Measurements from ENCODE around the gene JUND.
A peak's percentile ranks its signal among the peaks of the same experiment; 100 is the strongest.

JUND gene

DNA sequence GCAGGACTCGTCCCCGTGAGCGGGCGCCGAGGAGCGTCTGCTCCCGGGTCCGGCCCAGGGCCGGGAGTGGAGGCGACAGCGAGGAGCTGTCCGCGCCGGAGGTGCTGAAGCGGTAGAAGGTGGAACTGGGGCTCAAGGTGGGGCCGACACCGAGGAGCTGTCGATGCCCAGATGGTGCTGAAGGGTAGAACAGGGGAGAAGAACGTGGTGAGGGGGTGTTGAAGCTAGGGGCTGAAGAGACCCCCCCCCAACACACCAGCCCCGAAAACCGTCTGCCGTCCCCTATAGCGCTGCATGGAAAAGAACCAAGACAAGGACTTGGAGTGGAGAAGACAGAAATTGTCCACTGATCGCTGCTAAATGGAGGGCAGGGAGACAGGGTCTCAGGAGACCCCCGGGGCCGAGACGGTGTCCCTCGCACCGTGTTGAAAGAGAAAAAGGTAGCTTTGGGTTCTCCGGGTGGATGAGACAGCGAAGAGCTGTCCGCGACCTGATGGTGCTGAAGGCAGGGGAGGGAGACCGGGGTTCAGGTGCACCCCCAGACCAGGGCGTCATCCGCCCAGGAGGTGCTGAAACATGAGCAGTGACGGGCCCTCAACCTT lies 48.1 kb downstream of the JUND start:
- DNase-seq = peak in 2 of 4 experiments; percentile 11 to 13

GRCh38 chr19:18232540-18233223 lies 48.7 kb downstream of the JUND start:
- DNase-seq = no peak

DNA sequence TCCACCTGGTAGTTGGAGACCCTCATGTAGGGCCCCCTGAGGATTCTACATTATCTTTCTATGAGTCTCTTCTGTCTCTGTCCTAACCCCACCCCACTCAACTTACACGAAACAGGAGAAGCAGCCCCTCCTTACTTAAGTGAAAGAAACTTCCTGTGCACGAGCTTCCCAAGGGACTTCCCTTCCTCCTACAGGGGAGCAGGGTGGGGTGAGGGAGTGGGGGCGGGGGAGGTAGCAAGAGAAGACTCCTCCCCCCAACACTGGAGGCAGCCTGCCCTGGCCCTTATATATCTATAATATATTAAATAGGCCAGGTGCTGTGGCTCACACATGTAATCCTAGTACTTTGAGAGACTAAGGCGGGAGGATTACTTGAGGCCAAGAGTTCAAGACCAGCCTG lies 49.6 kb downstream of the JUND start:
- no peak for DNase-seq

DNA sequence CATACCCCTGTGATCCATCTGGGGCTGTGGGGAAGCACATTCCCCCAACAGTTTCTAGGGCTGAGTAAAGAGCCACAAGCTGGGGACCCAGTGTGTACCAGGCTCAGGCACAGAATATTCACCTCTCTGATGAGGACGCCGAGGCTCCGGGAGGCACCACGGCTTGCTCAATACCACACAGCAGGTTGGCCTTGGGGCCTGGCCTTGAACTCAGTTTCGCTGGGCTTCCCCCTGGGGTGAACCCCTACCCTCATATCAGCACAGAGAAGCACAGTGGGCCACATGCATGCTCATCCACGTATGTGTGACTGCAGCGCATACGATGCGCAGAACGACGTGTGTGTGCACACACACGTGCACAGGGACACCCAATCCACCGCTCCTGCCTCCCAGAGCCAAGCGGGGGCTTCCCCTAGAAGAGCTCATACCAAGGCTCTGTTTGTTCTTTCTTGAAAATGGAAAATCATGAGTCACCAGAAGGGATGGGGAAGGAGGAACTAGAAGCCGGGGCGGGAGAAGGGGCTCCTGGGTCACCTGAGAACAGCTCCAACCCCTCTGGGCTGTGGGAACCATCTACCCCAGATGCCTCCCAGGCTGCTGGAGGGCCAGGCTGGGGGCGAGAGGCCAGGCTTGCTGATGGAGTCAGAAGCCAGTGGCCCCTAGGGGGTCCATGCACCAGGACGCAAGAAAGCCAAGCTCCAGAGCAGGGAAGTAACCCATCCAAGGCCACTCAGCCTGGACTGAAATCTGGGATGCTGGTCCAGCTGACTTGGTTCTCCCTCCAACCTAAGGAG lies 50.3 kb downstream of the JUND start:
- DNase-seq = no peak

DNA sequence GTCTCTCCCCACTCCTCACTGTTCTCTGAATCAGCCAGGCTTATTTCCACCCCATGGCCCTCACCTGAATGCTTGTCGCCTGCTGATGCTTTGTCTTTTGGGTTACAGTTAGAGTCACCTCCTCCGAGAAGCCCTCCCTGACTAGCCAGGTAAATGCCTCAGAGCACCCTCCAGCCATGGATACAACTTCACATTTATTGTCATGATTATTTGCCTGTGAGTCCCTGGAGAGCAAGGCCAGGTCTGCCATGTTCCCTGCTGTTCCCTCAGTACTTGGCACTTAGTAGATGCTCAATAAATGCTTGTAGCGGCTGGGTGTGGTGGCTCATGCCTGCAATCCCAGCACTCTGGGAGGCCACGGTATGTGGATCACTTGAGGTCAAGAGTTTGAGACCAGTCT lies 51.5 kb downstream of the JUND start:
- DNase-seq = no peak
